Naive thymus-derived CD4-positive, alpha-beta T cell (primary cell): Measurements from ENCODE around the gene FALEC. TPM values are rescaled to one million over a fixed set of nuclear protein-coding genes. Genes with fewer than 3 reads are reported as not detected.
A peak's percentile ranks its signal among the peaks of the same experiment; 100 is the strongest.

Experiments
- ATAC-seq: fragments of 150-1000 bp; cut with Tn5 transposase; 2 replicates; pipeline ENCODE4 v1.10.0; 2021; ENCODE audit warnings: mild to moderate bottlenecking, moderate library complexity
- CTCF ChIA-PET: fragments of 350-600 bp; sonication (Branson Sonifier 250); formaldehyde crosslinking; loops from one replicate; lab custom pipeline; 2021; ENCODE audit warnings: antibody characterized with exemption; lab: Charles Lee
- POLR2A ChIA-PET: fragments of 350-600 bp; sonication (Branson Sonifier 250); formaldehyde crosslinking; loops from one replicate; lab custom pipeline; 2021; ENCODE audit warnings: antibody characterized with exemption, inconsistent platforms; lab: Charles Lee
- DNase-seq, 9 donors: peaks; one replicate each; pipeline versions ENCODE4 v3.0.0 to v3.0.0-alpha.2; 2020 to 2022; ENCODE audit warnings: mixed read lengths in 1 of 9
- H3K27ac ChIP-seq: one replicate; pipeline ENCODE4 v1.7.0; 2013; ENCODE audit warnings: mild to moderate bottlenecking, low read depth, low read length, moderate library complexity
- H3K27me3 ChIP-seq, 2 donors: one replicate each; pipeline ENCODE4 v1.7.0; 2013; ENCODE audit warnings: low read length in 2 of 2, mild to moderate bottlenecking in 2 of 2, moderate library complexity in 2 of 2; ENCODE audit not compliant: control insufficient read depth in 2 of 2, insufficient read depth in 2 of 2
- H3K36me3 ChIP-seq, 3 experiments: 1 replicate in 2 of 3; 2 replicates in 1 of 3; pipeline ENCODE4 v1.7.0; 2013; ENCODE audit warnings: low read length in 3 of 3, mild to moderate bottlenecking in 3 of 3, moderate library complexity in 1 of 3; ENCODE audit not compliant: insufficient read depth in 3 of 3, control insufficient read depth in 2 of 3
- H3K4me1 ChIP-seq, 2 donors: one replicate each; pipeline ENCODE4 v1.7.0; 2013; ENCODE audit warnings: low read length in 2 of 2, mild to moderate bottlenecking in 2 of 2, moderate library complexity in 1 of 2; ENCODE audit not compliant: control insufficient read depth in 2 of 2, insufficient read depth in 2 of 2
- H3K4me3 ChIP-seq: 2 replicates; pipeline ENCODE4 v1.7.0; 2013; ENCODE audit warnings: mild to moderate bottlenecking, low read length
- H3K9me3 ChIP-seq, 3 experiments: 1 replicate in 2 of 3; 2 replicates in 1 of 3; pipeline ENCODE4 v1.7.0; 2013; ENCODE audit warnings: low read length in 3 of 3; ENCODE audit not compliant: control insufficient read depth in 2 of 3
- H3K27ac Mint-ChIP-seq, 9 donors: one replicate each; pipeline ENCODE4 v1.8.0; 2020 to 2022; ENCODE audit warnings: mixed read lengths in 9 of 9, mild to moderate bottlenecking in 8 of 9, moderate library complexity in 5 of 9, inconsistent platforms in 2 of 9
- H3K27me3 Mint-ChIP-seq, 5 donors: one replicate each; pipeline ENCODE4 v1.8.0; 2021 to 2022; ENCODE audit warnings: mixed read lengths in 5 of 5, mild to moderate bottlenecking in 1 of 5
- H3K36me3 Mint-ChIP-seq, 5 donors: one replicate each; pipeline ENCODE4 v1.8.0; 2020 to 2022; ENCODE audit warnings: mixed read lengths in 5 of 5, mild to moderate bottlenecking in 3 of 5, inconsistent platforms in 1 of 5
- H3K4me1 Mint-ChIP-seq, 7 donors: one replicate each; pipeline ENCODE4 v1.8.0; 2020 to 2022; ENCODE audit warnings: mixed read lengths in 7 of 7, mild to moderate bottlenecking in 3 of 7, inconsistent platforms in 1 of 7
- H3K4me3 Mint-ChIP-seq, 10 donors: one replicate each; pipeline ENCODE4 v1.8.0; 2020 to 2022; ENCODE audit warnings: mild to moderate bottlenecking in 10 of 10, mixed read lengths in 10 of 10, moderate library complexity in 6 of 10, inconsistent platforms in 2 of 10
- H3K9me3 Mint-ChIP-seq, 11 donors: one replicate each; pipeline ENCODE4 v1.8.0; 2020 to 2022; ENCODE audit warnings: mixed read lengths in 11 of 11, mild to moderate bottlenecking in 4 of 11, inconsistent platforms in 1 of 11, moderate library complexity in 1 of 11
- intact Hi-C, 2 donors: fragments of 100-400 bp; cut with micrococcal nuclease; formaldehyde crosslinking; loops; one replicate each; pipeline ENCODE4 v1.15.1; 2023
- polyA plus RNA-seq, 2 donors: library from polyadenylated mRNA; unstranded; fragments of 300-500 nt; fragmentation: Illumina TruSeq; gene quantifications; one replicate each; pipeline ENCODE4 v1.2.3, GENCODE V29; 2021
- total RNA-seq, 6 experiments: library from RNA in 5 of 6; stranded (reverse) in 5 of 6; gene quantifications; 1 replicate in 5 of 6; 2 replicates in 1 of 6; pipeline ENCODE4 v1.2.3 and lab custom pipeline; 2021 to 2026

FALEC gene
- total and polyA plus RNA-seq, 7 experiments from 2014 or later, result 0.44 to 2.5 (median 0.76) TPM; not detected in 4

GRCh38 chr1:150561254-150561973 lies 45.9 kb downstream of the FALEC start:
- CTCF ChIA-PET, result interaction anchor here (0.8 to 13.2 kb wide), 19 partner anchors 10 to 361 kb away, joined by 3 to 300 read pairs (median 4); partner anchors contain the start of genes ENSA, FALEC, GOLPH3L and MCL1
- DNase-seq (peak in 8 of 9 donors; percentile 57 to 77 (median 74)), ATAC-seq (peak; percentile 24)
- peak overlapping the region; percentile 87 to 99 (median 97) for H3K4me3 Mint-ChIP-seq
- no peaks in the 10 kb centered on the region for H3K36me3 ChIP-seq
- POLR2A ChIA-PET, result interaction anchor here (0.6 to 13.8 kb wide), 17 partner anchors 10 to 675 kb away, joined by 3 to 1237 read pairs (median 4); partner anchors contain the start of genes ENSA, FALEC, GOLPH3L and MCL1
- intact Hi-C loops, result loop anchor here (1.0 to 10.0 kb wide), 22 partner anchors 8 to 595 kb away; partner anchors contain the start of genes GOLPH3L (in 2 of the 2), SETDB1 (in 2 of the 2), TARS2 (in 2 of the 2) and ARNT (in 1 of the 2)
- H3K27ac ChIP-seq, result peak overlapping the region; percentile 97
- H3K36me3 Mint-ChIP-seq, result peaks cover 0 to 9% (median 0%) of the 10 kb centered on the region in 5 donors
- H3K9me3 ChIP-seq, result no peaks in the 10 kb centered on the region
- H3K27ac Mint-ChIP-seq, result peak overlapping the region; percentile 94 to 100 (median 98)
- H3K9me3 Mint-ChIP-seq, result no peaks in the 10 kb centered on the region
- peaks cover 41 to 51% of the 10 kb centered on the region in 2 donors for H3K4me1 ChIP-seq
- H3K4me3 ChIP-seq, result peak overlapping the region; percentile 95
- H3K27me3 Mint-ChIP-seq, result no peaks in the 10 kb centered on the region
- H3K27me3 ChIP-seq, result no peaks in the 10 kb centered on the region
- H3K4me1 Mint-ChIP-seq, result peaks cover 26 to 55% (median 48%) of the 10 kb centered on the region in 7 donors

GRCh38 chr1:150561974-150562445 lies 46.5 kb downstream of the FALEC start:
- Histone ChIP-seq H3K9me3 (no peaks in the 10 kb centered on the region), H3K4me1 (peaks cover 47 to 57% of the 10 kb centered on the region in 2 donors), H3K27me3 (no peaks in the 10 kb centered on the region), H3K36me3 (no peaks in the 10 kb centered on the region), H3K27ac (peak overlapping the region; percentile 97), H3K4me3 (peak overlapping the region; percentile 95)
- intact Hi-C loops, result loop anchor here (1.0 to 10.0 kb wide), 22 partner anchors 7 to 594 kb away; partner anchors contain the start of genes GOLPH3L (in 2 of the 2), MCL1 (in 2 of the 2), SETDB1 (in 2 of the 2) and TARS2 (in 2 of the 2)
- ChIA-PET POLR2A (interaction anchor here (0.6 to 13.8 kb wide), 13 partner anchors 10 to 595 kb away, joined by 3 to 1237 read pairs (median 7); partner anchors contain the start of genes ENSA, FALEC, GOLPH3L and MCL1), CTCF (interaction anchor here (0.7 to 13.2 kb wide), 6 partner anchors 11 to 361 kb away, joined by 3 to 300 read pairs (median 31); partner anchors contain the start of genes ENSA and MCL1)
- H3K27me3 Mint-ChIP-seq, result no peaks in the 10 kb centered on the region
- H3K4me3 Mint-ChIP-seq, result peak overlapping the region; percentile 87 to 99 (median 97)
- H3K27ac Mint-ChIP-seq, result peak overlapping the region; percentile 94 to 100 (median 98)
- H3K36me3 Mint-ChIP-seq, result peaks cover 0 to 9% (median 0%) of the 10 kb centered on the region in 5 donors
- peaks cover 26 to 59% (median 51%) of the 10 kb centered on the region in 7 donors for H3K4me1 Mint-ChIP-seq
- peak; percentile 67 to 89 (median 83) for DNase-seq
- ATAC-seq, result peak; percentile 58
- H3K9me3 Mint-ChIP-seq, result no peaks in the 10 kb centered on the region

DNA sequence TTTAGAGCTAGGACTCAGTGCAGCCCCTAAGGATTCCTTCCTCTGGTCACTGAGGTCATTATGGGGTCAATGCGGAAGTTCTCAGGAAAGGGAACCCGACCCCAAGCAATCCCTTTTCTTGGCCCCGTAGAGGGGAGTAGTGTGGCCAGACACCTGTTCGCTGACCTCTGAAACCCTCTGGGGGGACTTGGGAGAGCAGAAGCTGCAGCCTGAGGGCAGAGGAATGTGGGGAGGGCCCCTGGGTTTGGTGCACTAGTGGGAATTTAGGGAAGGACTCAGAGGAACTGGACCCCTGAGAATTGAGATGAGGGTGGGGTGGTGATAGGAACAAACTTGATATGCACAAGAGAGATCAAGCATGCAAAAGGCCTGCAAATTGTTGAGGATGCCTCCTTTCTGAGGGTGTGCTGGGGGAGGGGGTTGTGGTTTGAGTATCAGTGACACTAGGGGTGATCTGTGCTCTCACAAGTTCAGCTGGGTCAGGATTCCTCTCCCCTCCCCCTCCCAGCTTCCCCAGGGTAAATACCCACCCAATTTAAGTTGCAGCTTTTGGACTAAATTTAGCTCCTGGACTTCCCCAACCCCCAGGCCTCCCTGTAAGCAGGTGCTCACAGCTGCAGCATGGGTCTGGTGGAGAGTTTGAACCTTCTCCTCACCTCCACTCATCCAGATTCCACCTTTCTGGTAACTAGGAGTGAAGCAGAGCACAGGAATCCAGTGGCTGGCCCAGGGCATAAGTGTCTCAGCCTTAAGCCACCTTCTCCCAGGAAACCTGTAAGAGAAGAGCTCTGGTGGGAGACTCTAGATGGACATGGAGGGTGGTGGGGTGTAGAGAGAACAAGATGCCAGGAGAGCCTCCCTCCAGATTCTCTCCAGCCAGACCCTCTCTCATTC lies 47.1 kb downstream of the FALEC start:
- Histone ChIP-seq H3K4me1 (peaks cover 52 to 64% of the 10 kb centered on the region in 2 donors), H3K27me3 (no peaks in the 10 kb centered on the region), H3K36me3 (no peaks in the 10 kb centered on the region), H3K9me3 (no peaks in the 10 kb centered on the region), H3K4me3 (peak overlapping the region; percentile 95), H3K27ac (peak overlapping the region; percentile 97)
- H3K27me3 Mint-ChIP-seq, result no peaks in the 10 kb centered on the region
- intact Hi-C loops, result loop anchor here (1.0 to 10.0 kb wide), 14 partner anchors 11 to 495 kb away; partner anchors contain the start of genes ARNT (in 1 of the 2), CDC42SE1 (in 1 of the 2), CERS2 (in 1 of the 2) and CTSS (in 1 of the 2)
- peaks cover 26 to 66% (median 58%) of the 10 kb centered on the region in 7 donors for H3K4me1 Mint-ChIP-seq
- DNase-seq (peak in 8 of 9 donors; percentile 55 to 82 (median 66)), ATAC-seq (peak; percentile 23)
- ChIA-PET POLR2A (interaction anchor here (0.8 to 13.8 kb wide), 12 partner anchors 11 to 675 kb away, joined by 3 to 1237 read pairs (median 7); partner anchors contain the start of genes CTSS, ENSA, FALEC and GOLPH3L), CTCF (interaction anchor here (0.5 to 13.2 kb wide), 11 partner anchors 11 to 594 kb away, joined by 3 to 300 read pairs (median 4); partner anchors contain the start of genes ENSA, FALEC, MCL1 and TNFAIP8L2)
- peaks cover 0 to 2% (median 0%) of the 10 kb centered on the region in 11 donors for H3K9me3 Mint-ChIP-seq
- peak overlapping the region; percentile 94 to 100 (median 98) for H3K27ac Mint-ChIP-seq
- peak overlapping the region; percentile 87 to 99 (median 97) for H3K4me3 Mint-ChIP-seq
- H3K36me3 Mint-ChIP-seq, result peaks cover 0 to 12% (median 0%) of the 10 kb centered on the region in 5 donors

- Mint-ChIP-seq H3K4me1 (peaks cover 30 to 74% (median 65%) of the 10 kb centered on the region in 7 donors), H3K36me3 (peaks cover 0 to 12% (median 0%) of the 10 kb centered on the region in 5 donors), H3K27ac (peak overlapping the region; percentile 94 to 100 (median 98)), H3K27me3 (no peaks in the 10 kb centered on the region), H3K4me3 (peak overlapping the region; percentile 87 to 99 (median 97)), H3K9me3 (peaks cover 0 to 2% (median 0%) of the 10 kb centered on the region in 11 donors)
- peak overlapping the region; percentile 97 for H3K27ac ChIP-seq
- DNase-seq (peak in 7 of 9 donors; percentile 64 to 87 (median 82)), ATAC-seq (peak; percentile 59)
- H3K4me3 ChIP-seq, result peak overlapping the region; percentile 95
- H3K36me3 ChIP-seq, result no peaks in the 10 kb centered on the region
- intact Hi-C loops, result loop anchor here (1.0 to 10.0 kb wide), 13 partner anchors 10 to 494 kb away; partner anchors contain the start of genes ARNT (in 1 of the 2), CDC42SE1 (in 1 of the 2), CERS2 (in 1 of the 2) and CTSS (in 1 of the 2)
- peaks cover 60 to 70% of the 10 kb centered on the region in 2 donors for H3K4me1 ChIP-seq
- ChIA-PET CTCF (interaction anchor here (0.5 to 13.2 kb wide), 9 partner anchors 14 to 593 kb away, joined by 3 to 300 read pairs (median 4); partner anchors contain the start of genes ENSA, FALEC, MCL1 and TNFAIP8L2), POLR2A (interaction anchor here (0.6 to 13.8 kb wide), 17 partner anchors 12 to 676 kb away, joined by 3 to 1237 read pairs (median 4); partner anchors contain the start of genes CERS2, CTSS, ENSA and FALEC)
- no peaks in the 10 kb centered on the region for H3K27me3 ChIP-seq
- no peaks in the 10 kb centered on the region for H3K9me3 ChIP-seq
Measured at GRCh38 chr1:150563340-150564038, 47.9 kb downstream of the FALEC start.
